HG02759 (cell line): ENCODE data around the gene KCNH3.

Source experiments
- ATAC-seq: cut with Tn5 transposase; IDR thresholded peaks from one replicate; pipeline ENCODE4 v1.9.1; 2021; ENCODE audit warnings: mild to moderate bottlenecking, moderate library complexity; ENCODE audit not compliant: unreplicated experiment

Gene KCNH3

DNA sequence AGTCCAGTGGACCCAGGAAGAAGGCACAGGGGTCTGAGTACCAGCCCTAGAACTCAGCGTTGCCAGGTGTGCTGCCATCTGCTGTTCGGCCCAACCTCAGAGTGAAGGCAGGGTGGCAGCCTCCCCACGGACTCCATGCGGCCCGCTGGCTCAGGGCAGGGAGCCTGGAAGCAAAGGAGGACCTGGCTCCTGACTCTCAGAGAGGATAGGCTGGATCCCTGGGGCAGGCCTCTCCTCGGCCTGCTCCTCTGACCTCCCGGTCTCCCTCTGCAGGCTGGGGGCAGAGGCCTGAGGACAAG lies 19.0 kb downstream of the KCNH3 start:
- no peak for ATAC-seq

- no peak for ATAC-seq
These were observed 19.7 kb downstream of the KCNH3 start for GRCh38 chr12:49558526-49558925.

- ATAC-seq, result no peak
These were observed 20.3 kb downstream of the KCNH3 start for GRCh38 chr12:49559011-49559675.

DNA sequence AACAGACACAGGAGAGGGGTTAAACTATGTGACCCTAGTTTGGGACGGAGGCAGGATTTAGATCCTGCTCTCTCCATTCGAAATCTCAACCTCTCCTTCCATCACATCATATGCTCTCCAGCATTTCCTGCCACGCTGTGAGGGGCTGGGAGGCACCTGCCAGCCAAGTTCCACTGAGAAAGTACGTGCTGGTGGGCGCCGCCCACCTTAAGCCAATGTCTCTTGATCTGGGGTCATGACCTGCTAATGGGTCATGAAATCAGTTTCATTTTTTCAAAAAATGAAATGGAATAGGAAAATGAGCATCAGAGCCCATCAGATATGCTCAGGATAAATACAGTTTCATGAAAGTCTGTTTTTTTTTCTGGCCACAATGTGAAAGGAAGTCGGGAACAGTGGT lies 21.9 kb downstream of the KCNH3 start:
- ATAC-seq, result no peak

- ATAC-seq, result no peak
These were observed 23.4 kb downstream of the KCNH3 start for GRCh38 chr12:49562233-49562632.

DNA sequence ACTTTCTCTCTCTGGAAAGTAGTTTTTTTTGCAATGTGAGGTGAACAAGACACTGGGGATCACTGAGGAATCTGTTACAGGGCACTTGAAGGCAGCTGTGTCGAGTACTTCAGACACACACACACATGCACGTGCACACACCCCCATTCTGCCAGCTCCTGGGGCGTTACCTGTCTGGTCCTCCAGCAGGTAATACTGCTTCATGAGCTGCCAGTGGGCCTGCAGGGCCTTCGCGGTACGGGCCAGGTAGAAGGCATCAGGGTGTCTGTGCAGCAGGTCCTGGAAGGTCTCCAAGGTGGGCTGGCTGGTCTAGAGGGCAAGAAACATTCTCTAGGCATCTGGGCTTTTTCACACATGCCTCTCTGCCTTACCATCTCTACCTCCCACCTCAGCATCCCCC lies 24.0 kb downstream of the KCNH3 start:
- ATAC-seq, result no peak

- ATAC-seq, result no peak
These were observed 25.3 kb downstream of the KCNH3 start for GRCh38 chr12:49563951-49564685.

- ATAC-seq, result no peak
These were observed 26.0 kb downstream of the KCNH3 start for GRCh38 chr12:49564686-49565405.

DNA sequence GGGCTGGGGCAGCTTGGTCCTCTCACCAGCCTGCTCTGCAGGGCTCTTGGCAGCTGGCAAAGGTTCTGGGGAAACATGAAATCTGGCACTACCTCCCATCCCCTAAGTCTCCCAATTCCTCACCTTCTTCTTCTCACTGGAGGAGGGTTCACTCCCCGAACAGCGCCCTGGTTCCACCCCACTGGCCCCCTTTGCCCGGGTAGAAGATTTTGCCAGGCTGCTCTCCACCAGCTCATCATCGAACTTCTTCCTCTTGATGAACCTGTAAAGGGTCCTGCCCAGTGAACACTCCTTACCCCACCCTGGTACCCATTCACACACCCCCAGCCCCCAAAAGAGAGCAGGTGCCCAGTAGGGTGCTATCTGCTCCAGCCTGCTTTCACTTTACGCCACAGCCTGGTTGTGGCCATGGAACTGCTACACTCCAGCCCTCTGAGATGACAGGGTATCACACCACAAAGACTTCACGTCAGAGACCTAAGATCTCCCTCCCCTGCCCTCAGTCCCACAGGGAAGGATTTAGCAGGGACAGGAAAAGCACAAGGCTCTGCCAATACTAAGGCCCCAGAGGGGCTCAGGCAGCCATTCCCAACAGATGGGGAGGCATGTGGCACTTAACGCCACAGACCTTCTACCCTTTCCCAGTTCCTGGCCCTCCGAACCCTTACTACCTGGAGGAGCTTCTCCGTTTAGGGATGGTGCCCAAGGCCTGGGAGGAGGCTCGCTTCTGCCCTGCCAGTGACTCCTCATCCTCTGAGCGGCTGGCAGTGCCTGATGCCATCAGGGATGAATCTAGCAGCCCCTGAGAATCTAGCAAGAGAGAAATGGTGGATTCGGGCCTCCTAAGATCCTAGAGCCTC lies 26.8 kb downstream of the KCNH3 start:
- ATAC-seq, result no peak

DNA sequence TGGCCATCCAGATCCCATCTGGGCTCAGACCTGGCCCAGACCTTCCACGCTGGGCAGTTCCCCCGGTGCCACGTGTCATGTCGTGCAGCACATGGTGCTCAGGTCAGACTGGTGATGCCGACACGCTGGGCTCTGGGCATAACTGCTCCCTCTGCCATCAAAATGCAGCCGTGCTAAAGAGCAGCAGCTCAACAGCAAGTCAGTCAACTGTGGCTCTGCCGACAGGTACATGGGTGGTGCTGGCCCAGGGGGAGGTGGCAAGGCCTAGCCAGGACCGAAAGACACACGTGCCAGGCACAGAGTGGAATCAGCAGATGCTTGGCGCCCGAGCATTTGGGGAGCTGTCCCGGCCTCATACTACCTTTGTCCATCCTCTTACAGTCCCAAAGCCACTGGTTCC lies 27.5 kb downstream of the KCNH3 start:
- no peak for ATAC-seq

DNA sequence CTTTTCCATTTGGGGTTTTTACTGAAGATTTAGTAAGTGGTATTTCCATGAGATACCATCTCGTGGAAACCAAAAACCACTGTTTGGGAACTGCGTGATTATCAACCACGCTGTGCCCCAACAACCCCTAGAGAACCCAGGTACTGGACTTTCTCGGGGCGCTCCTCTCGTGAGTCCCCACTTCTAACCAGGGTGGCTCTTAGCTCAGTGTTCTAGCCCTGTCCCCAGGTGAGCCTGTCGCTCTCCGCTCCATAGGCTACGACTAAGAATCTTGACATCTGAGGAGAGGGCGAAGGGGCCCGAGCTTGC lies 28.4 kb downstream of the KCNH3 start:
- no peak for ATAC-seq

- peak; percentile 89 for ATAC-seq
These were observed 29.0 kb downstream of the KCNH3 start, which contains the start of gene MCRS1 for GRCh38 chr12:49567611-49568441. TSS of gene MCRS1 (minus strand) at chr12:49568142. CDS start at chr12:49566731, 1,411 bp downstream.

DNA sequence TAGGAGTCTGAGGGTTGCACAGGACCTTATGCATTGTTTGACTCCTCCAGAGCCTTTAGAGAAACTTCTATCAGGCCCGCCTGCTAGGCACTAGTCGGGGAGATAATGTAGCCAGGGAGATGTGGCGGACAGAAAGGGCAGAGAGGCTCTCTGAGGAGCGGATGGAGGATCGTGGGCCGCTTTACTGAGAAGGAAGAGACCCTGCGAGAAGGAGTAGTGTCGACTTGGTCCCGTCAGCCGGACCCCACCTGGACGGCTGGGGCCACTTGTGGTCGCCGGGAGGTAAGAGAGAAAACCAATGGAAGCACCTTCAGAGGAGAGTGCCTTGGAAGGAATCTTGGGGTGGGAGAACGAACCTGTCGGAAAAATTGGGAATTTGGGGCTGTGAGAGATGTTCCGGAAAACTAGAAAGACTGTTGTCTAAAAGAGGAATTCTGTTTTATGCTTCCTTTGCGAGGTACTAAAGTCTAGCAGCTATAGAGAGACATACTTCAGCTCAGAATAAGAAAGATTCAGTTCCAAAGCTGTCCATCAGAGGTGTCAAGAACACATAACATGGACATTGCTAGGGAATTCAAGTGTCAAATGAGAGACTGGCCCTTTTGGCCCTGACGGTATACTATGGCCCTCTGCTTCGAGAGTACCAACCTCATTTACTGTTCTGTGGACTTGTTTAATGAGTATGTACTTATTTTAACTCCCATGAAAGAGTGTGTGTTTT lies 29.8 kb downstream of the KCNH3 start:
- peak; percentile 15 for ATAC-seq

- no peak for ATAC-seq
These were observed 38.9 kb downstream of the KCNH3 start for GRCh38 chr12:49577589-49578315.

DNA sequence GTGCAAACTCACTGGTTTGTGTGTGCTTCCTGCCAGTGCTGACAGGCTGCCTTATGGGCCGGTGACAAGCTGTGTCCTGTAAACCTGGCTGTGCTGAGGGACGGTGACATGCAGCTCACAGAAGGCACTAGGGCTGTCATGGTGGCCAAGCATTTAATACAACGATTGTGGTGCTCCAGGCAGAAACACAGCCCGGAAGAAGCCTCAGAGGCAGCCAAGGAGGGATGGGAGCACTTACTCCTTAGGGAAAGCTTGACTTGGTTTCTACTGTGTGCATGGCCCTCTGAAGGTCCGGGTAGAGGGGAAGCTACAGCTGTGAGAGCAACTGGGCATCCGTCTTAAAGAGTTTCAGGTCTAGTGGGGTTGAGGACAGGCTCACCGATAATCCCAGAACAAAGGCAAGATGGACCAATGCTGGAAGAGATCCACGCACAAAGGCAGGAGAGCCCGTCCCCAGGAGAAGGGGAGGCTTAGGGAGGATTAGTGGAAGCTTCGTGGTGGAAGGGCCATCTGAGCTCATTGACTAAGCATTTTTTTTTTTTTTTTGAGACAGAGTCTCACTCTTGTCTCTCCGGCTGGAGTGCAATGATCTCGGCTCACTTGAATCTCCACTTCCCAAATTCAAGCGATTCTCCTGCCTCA lies 39.8 kb downstream of the KCNH3 start:
- no peak for ATAC-seq

DNA sequence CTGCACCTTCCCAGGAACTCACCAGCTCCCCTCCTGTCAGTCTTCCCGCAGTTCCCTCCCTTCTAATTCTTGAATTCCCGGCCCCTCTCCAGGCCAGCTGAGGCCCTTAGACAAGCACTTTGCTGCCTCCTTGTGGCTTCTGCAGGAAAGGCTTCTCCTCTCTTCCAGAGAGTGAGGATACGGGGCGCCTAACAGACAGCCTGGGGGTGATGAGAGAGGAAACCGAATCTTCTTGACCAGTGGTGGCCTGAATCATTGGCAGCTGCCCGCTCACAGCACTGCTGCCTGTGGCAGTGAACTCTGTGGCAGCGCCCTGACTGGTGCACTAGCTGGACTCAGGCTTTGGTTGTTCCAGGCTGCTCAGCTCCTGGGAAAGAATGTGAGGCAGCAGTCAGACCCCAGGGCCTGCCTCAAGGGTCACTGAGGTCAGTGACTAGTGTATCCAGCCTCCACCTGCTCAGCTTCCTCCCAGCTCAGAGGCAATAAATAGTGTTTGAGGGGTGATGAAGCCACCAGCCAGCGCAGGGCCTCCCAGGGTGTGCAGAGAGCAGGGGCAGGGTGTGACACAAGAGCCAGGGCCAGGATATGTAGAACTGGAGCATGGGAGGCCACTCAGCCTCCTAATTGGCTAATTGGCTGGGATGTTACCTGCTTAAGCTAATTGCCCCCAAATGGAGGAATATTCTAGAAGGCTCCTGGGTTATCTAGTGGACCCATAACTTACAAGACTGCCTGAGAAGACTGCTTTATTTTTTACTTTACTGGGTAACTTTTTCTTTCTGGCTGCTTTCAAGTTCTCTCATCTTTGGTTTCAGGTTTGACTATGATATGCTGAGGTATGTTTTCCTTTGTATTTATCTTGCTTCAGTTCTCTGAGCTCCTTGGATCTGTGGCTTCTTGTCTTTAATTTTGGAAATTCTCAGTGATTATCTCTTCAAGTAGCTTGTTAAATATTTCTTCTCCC lies 42.0 kb downstream of the KCNH3 start:
- no peak for ATAC-seq

DNA sequence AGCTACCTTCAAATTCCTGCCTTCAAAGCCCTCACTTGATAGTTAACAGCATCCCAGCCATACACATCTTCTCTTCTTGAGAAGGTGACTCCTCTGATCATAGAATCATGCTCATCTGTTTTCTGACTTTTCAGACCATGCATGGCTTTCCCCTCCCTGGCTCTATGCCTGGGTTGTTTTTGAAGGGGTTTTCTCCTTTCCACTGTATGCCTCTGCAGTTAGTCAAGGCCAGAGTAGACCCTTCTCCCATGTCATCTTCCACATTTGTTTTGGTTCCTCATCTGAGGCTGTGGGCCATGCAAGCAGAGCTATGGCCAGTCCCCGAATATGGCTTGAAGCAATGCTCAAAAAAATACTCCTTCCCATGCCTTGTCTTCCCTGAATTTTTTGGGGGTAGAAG lies 43.4 kb downstream of the KCNH3 start:
- ATAC-seq, result no peak

DNA sequence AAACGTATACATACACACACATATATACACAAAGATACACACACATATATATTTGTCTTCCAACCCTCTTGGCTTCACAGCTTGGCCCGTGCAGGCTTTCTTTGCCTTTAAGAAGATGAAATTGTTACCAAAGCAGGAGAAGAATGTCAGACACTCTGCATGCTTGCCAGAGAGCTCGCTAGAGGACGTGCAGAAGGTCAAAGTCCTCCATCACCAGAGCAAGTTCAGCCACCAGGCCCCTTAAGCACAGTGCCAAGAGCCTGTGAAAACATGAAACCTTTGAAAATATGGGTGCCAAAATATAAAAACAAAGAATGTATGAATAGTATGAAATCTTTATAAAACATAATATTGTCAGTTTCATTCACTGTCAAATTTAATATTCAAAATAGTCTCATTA lies 44.0 kb downstream of the KCNH3 start:
- ATAC-seq, result no peak
